OCI-M2 (cell line): Measurements from ENCODE around the gene DNAH6.

ENCODE experiments used
- DNase-seq: peaks from one replicate; lab custom pipeline; 2025; ENCODE audit not compliant: unreplicated experiment; lab: John Stamatoyannopoulos, UW

DNAH6 gene

DNA sequence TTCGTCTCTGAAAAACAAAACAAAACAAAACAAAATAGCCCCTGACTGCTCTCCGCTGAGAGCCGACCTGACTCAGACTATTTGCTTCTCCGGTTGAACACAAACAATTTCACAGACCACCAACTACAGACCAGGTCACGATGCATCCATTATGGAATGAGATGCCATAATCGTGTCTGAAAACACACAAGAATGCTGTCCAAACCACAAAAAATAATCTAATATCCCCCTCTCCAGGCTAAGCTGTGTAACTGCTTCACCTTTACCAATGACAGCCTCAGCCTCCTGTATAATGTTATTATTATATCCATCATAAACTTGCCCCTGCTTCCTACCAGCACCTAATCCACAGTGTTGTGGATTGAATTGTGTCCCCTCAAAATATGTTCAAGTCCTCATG lies 114.7 kb downstream of the DNAH6 start:
- DNase-seq: no peak

DNA sequence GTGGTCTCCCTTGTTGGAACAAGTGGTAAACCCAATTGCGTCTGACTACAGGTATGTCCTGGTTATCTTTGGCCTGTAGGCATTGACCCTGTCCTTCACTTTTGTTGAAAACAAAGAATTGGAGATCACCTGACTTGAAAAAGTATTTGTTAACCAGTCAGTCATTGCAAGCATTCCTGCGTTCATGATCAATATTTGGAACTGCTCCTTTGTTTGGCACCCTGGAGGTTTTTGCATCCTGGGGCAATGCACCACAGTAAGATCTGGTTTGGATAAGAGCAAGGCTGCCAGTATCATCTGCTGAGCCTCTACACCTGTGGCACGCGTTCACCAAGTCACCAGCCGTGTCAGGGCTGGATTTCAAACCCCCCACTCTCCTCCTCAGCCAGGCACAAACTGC lies 115.7 kb downstream of the DNAH6 start:
- DNase-seq: no peak

DNA sequence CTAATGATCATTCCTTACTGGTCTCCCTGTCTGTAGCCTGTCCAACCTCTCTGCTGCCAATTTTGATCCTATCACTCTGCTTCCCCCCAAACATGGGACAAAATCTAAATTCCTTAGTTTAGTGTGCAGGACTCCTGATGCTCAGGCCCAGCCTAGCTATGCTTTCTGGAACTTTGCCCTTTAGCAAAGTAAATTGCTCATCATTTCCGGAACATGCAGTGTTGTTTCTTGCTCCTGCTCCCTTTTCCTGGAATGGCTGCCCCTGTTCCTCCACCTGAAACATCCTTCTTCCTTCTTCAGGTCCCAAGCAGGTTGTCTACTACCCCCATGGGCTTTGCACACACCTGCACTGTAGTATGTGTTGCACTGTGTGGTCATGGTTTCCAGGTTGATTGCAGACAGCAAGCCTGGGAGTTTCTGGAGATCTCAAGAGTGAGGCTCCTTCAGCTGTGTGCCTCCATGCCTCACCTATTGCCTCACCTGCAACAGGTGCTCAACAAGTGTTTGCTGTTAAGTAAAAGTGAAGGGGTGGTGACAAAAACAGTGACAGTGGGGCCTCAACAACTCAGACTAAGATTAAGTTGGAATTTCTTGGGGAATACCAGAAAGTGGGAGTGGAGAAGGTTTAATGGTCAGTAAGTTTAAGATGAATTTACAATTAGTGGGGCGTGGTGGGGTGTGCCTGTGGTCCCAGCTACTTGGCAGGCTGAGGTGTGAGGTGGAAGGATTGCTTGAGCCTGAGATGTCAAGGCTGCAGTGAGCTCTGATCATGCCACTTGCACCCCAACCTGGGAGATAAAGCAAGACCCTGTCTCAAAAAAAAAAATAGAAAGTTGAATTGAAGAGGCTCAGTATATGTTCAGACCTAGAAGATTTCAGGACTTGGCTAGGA lies 120.0 kb downstream of the DNAH6 start:
- no peak for DNase-seq

DNA sequence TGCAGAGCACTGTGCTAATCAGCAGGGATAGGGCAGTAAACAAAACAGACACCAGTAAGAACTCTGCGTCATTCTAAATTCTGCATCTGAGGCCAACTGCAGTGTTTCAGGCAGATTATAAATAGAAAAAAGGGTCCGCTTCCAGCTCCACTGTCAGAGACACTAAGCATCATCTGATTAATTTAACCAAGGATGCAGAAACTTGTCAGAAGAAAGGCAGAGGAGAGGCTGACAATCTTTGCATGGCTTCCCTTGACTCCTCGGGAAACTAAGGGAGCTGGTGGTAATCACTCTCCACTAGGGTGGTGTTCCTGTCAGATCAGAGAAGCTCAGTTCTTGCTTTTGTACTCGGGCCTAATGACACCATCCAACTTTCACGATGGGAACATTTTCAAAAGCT lies 123.5 kb downstream of the DNAH6 start:
- no peak for DNase-seq

DNA sequence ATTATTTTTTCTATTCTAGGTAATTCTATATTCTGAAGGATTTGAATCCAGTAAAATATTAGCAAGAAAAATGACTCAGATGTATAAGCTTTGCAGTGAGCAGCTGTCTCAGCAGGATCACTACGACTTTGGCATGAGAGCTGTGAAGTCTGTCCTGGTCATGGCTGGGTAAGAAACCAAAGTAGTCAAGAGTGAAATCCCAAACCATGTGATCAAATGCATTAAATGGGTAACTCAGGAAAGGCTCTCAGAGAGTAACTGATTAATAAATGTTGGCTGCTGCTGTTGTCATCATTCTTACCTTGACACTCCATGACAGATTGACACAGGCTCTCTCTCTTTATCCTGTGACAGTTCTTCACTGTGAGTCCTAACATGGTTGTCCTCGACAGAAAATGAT lies 124.1 kb downstream of the DNAH6 start:
- no peak for DNase-seq

DNA sequence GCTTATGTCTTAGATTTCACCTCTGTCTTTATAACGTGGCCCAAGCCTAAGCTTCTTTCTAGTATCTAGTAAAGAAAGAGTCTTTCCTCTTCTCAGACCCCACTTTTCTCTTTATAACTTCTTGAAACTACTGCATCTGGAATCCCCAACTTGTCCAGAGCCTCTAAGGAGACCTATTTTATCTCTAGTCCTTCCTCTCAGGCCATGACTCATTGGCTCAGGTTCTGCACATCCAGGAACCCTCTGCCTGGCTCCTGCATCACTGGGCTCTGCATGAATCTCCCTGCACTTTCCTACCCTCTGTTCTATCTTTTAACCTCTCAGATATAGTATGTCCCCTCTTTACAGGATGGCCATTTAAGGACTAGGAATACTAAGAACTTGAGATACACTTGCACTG lies 124.7 kb downstream of the DNAH6 start:
- no peak for DNase-seq

DNA sequence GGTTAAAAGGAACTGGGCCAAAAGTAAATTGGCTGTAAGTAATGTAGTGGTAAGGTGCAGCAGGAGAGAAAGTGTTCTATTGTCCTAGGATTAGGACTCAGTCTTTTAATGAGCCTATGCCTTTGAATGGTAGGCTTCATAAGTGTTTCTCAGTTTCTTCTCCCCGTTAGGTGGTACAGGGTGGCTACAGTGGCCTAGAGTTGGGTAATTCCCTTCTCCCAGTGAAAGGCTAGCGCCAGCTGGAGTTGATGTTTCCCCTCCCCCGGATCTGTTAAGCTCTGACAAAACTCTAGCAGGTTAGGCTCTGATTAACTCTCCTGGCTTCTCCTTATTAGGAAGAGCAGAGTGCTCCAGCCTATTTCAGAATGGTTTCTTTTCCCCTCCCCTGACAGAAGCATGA lies 127.7 kb downstream of the DNAH6 start:
- DNase-seq: no peak

DNA sequence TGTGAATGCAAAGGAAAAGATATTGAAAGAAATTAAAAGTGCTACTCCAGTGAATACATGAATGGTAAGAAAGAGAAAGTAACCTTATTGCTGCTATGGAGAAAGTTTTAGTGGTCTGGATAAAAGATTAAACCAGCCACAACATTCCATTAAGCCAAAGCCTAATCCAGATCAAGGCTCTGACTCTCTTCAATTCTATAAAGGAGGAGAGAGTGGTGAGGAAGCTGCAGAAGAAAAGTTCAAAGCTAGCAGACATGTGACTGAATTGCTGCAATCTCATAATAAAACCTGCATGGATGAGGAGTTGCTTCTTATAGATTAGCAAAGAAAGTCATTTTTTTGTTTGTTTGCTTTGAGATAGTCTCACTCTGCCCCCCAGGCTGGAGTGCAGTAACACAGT lies 130.2 kb downstream of the DNAH6 start:
- no peak for DNase-seq

DNA sequence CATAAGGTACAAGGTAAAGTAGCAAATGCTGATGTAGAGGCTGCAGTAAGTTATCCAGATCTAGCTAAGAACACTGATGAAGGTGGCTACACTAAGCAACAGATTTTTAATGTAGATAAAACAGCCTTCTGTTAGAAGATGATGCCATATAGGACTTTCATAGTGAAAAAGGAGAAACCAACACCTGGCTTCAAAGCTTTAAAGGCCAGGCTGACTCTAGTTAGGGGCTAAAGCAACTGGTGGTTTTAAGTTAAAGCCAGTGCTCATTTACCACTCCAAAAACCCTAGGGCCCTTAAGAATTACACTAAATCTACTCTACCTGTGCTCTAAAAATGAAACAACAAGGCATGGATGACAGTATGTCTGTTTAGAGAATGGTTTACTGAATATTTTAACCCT lies 131.0 kb downstream of the DNAH6 start:
- no peak for DNase-seq

DNA sequence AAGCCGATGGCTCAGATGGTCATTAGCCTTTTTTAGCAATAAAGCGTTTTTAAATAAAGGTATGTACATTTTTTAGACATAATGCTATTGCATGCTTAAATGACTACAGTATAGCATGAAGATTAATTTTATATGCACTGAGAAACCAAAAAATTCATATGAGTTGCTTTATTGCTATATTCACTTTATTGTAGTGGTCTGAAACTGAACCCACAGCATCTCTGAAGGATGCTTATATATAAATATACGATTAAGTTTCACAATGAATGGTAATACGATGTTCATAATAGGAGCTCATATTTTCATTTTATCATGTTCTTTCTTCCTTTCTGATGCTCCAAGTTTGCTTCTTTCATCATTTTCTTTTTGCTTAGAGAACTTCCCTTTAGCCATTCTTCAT lies 132.8 kb downstream of the DNAH6 start:
- DNase-seq: no peak

DNA sequence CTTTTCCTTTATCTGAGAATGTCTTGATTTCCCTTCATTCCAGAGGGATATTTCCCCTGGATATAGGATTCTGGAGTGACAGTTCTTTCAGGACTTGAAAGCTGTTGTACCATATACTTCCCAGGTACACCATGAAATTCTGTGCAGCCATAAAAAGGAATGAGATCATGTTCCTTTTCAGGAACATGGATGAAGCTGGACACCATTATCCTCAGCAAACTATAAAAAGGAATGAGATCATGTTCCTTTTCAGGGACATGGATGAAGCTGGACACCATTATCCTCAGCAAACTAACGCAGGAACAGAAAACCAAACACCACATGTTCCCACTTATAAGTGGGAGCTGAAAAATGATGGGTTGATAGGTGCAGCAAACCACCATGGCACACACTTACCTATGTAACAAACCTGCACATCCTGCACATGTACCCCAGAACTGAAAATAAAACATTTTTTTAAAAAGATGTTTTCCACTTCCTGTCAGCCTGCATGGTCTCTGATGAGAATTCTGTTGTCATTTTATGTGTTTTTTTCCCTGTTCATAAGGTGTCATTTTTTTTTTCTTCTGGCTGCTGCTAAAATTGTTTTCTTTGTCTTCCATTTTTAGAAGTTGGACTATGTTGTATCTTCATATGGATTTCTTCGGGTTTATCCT lies 133.3 kb downstream of the DNAH6 start:
- no peak for DNase-seq

DNA sequence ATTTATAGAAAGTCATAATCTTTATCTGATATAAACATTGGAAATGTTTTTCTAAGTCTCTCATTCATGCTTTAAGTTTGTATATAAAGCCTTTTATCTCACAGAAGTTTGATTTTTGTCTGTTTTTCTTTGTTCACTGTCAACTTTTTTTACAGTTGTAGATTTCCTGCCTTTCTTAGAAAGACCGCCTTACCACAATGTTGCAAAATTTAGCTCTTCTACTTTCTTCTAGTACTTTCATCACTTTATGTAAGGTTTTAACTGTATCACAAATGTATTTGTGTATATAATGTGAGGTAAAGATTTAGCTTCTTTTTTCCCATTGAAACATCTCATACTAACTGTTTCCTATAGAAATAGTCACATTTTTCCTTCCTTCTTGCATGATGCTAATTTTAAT lies 136.1 kb downstream of the DNAH6 start:
- no peak for DNase-seq

DNA sequence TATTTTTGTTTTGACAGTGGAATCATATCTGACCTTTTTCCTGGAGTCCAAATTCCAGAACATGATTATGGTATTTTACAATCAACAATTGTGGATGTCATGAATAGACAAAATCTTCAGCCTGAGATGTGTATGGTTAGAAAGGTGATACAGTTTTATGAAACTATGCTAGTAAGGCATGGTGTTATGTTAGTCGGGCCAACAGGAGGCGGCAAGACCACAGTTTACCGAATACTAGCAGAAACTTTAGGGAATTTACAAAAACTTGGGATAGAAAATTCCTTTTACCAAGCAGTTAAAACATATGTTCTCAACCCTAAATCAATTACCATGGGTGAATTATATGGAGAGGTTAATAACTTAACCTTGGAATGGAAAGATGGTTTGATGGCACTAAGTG lies 137.0 kb downstream of the DNAH6 start:
- DNase-seq: no peak

DNA sequence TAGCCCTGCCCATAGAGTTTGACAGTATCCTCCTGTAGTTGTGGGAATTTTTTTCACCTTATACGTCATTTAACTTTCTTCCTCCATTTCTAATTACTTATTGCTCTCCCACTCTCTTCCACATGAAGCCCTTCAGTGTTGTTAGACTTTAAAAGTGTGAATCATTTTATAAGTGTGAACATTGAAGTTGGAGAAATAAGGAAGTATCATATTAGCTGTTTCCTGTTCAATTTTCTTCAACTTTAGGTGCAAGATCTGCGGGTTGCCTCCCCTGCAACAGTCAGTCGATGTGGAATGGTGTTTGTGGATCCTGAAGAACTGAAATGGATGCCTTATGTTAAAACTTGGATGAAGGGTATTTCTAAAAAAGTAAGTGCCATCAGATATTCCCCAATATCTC lies 138.1 kb downstream of the DNAH6 start:
- DNase-seq: no peak

DNA sequence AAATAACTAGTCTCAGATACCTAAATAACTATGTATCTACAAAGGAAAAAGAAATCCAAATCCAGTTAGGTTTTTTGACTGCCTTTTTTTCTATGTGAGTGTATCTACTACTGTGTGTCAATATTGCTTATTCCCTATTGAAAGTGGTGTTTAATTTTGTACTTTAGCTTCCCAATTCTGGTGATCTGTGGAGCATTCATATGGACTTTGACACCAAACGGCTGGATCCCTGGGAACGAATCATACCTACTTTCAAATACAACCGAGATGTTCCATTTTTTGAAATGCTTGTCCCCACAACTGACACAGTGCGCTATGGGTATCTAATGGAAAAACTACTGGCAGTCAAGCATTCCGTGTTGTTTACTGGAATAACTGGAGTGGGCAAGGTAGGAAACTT lies 152.8 kb downstream of the DNAH6 start:
- no peak for DNase-seq

DNA sequence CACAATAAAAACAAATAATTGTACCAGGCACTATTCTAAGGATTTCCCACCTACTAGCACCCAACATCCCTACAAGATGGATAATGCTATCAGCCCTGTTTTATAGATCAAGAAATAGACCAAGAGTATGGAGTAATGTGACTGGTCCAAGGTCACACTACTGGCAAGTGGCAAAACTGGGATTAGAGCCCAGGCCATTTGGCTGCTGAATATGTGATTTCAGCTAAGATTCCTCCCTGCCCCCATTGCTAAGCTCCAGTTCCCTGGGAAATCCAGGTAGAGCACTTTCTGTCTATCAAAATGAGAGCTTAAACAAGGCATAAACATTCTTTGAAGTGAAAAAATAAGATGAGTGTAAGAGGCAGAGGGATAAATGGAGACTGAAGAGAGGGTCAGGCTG lies 157.8 kb downstream of the DNAH6 start:
- no peak for DNase-seq

DNA sequence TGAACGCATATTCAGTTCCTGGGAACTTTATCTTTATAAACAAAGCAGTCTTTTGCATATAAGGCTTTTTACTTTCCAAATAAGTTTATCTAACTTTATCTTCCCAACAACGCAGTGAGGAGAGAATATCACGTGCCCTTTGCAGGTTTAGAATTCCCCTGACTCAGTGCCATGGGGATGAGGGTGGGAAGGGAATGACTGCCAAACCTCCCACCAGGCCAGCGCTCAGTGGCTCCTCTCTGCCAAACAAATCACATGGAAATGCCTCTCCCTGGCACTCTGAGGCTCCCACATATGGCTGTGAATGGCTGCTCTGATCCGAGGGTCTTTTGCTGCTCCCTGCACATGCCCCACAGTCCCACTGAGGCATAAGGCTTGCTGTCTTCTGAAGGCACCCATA lies 158.3 kb downstream of the DNAH6 start:
- DNase-seq: no peak

DNA sequence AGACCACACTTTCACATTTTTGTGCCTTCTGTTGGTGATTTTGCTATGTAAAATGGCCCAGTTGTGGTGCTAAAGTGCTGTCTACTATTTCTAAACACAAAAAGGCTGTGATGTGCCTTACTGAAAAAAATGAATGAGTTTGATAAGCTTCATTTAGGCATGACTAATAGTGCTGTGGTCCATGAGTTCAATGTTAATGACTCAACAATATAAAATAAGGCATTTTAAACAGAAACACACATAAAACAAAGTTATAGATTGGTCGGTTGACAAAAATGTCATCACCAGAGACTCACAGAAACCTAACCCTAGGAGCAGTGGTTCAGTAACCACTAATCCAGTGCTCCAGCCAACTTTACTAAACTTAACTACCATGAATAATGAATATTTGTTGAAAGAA lies 160.0 kb downstream of the DNAH6 start:
- no peak for DNase-seq

DNA sequence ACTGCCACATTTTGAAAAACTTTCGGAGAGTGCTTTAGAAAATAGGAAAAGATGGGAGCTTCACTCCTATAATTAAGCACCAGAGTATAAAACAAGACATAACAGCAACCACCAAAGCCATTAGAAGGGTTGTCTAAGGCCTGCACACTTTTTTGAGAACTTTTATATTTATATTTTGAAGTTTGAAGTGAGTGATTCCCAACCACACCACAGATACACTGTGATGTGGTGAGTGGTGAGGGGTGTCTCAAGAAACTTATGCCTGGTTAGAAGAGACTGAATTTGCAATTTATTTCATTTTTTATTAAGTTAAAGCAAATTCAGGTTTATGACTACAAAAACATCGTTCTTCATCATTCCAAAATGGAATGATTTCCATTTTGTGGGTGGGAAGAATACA lies 161.9 kb downstream of the DNAH6 start:
- DNase-seq: no peak

DNA sequence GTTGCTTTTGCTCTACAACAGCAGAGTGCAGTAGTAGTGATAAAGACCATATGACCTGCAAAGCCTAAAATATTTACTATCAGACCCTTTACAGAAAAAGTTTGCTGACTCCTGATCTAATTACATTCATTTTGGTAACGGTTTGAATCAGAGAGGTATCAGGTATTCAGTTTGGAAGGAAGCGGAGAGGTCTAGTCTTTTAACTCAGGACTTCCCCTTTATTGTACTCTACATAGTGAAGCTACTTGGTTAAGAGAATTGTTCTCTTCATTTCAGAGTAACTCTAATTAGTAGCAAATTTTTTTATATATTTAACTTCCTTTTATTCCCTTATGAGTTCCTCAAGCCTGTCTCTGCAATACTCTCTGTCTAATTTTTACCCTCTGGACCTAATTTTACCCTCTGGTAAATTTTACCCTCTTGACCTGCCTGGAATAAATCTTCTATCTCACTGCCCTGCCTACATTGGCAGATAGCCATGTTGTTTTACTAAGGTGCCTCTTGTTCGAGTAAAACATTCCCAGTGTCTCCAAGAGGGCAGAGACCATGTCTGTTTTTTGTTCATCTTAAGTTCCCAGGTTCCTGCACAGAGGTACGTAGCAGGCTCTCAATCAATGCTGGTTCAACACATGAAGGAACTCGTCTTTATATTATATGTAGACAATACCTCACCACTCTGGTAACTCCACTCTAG lies 170.6 kb downstream of the DNAH6 start:
- DNase-seq: no peak

DNA sequence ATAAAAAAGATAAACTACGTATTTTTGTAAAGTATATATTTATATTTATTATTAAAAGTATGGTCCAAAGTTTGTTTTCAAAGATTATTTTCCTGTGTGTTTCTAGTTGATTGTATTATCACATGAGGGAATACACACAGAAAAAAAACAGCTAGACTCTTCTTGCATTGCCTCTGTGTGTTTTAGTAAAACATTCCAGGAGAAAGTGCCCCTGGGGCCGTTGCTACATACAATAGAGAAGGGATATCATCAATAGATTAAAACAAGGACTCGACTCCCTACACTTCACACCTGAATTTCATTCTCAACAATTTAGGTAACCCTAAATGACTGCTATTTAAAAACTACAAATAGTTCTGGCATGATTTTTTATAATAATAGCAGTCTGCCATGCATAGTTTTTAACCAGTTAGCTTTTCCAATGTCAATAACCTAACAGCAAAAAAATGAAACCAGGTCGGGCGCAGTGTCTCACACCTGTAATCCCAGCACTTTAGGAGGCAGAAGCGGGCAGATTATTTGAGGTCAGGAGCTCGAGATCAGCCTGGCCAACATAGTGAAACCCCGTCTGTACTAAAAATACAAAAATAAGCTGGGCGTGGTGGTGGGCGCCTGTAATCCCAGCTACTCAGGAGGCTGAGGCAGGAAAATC lies 171.3 kb downstream of the DNAH6 start:
- no peak for DNase-seq

DNA sequence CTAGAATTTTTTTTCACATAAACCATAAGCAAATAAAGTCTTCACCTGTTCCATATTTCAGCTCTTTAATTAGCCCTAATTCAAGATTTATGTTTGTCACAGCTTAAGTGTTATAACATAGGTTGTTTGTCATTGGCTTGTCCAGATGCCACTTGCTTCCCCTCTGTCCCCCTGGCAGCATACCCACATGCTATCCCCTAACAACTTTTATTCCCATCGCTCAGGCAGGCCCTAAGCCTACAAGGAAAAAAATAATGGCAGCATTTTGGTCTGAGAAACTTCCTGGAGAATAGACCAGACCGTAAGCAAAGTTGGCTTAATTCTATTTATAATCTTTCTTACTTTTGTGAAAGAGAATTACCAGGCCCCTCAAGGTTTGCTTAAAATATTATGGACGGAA lies 173.9 kb downstream of the DNAH6 start:
- no peak for DNase-seq
